GM03348 (cell line): ENCODE measurements around the gene SMOC2.
"Not testable (repeated sequence)": the region's sequence is repeated elsewhere in the genome, so short reads cannot be mapped to it uniquely, and the experiment has no call there.

Experiments
- DNase-seq: peaks from one replicate; pipeline ENCODE4 v3.0.0; 2012; ENCODE audit warnings: low spot score

SMOC2 gene

DNA sequence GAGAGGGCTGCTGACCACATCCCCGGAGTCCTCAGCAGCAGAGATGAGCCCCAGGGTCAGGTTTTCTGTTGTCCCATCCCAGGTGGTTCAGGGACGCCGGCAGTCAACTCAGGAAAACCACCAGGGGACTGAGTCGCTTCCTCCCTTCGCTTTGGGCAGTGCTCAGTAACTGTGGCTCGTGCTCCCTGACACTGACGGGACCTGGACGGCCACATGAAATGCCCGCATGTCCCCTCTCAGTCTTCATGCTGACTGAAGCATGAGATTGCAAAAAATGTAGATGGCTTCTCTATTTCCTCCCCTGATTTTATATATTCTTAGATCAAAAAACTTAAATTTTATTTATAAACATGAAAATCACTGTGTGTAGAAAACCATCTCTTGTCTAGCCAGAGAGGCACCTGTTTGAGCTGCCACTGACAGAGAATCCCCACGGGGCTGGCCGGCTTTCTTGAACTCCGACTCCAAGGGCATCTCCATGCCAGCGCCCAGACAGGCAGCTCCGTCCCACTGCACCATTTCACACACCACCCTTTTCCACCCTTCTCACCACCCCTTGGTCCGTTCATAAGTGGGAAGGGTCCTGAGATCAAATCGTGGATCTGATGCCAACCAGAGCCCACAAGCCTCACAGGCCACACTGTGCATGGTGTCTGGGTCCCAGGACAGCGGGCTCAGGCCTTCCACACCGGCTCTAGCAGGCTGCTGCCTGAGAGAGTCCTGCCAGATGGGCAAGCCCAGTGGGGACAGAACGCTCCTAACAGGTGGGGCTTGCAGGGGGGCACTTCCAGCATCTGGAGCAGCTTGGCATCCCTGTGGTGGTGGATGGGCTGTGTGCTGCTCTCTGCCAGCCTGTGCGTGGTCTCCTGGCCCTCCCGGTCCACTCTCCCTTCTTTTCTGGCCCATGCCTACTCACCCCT is 98.2 kb downstream of the SMOC2 start:
- no peak for DNase-seq

DNA sequence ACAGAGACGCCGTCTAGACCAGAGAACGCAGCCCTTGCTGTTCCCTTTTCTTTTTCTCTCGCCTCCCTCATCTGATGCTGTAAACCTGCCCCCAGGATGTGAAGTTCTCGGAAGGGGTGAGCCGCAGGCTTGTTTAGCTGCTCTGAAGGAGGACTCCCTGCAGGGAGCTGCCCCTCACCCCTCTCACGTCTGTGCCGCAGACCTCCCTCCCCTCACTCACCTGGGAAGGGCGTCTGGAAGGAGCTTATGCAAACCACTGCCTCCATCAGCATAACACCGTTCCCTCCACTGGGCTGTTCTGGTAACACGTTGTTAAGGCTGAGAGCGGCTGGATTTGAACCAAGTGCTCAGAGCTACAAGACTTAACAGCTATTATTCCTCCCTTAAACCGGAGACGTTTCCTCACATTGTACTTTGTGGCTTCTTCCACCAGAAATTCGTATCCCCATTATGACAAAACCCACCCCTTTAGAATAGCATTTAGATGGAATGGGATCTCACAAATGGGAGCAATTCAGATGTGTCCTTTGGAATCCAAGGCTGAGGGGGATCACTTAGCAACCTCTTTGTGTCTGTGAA is 99.8 kb downstream of the SMOC2 start:
- no peak for DNase-seq

DNA sequence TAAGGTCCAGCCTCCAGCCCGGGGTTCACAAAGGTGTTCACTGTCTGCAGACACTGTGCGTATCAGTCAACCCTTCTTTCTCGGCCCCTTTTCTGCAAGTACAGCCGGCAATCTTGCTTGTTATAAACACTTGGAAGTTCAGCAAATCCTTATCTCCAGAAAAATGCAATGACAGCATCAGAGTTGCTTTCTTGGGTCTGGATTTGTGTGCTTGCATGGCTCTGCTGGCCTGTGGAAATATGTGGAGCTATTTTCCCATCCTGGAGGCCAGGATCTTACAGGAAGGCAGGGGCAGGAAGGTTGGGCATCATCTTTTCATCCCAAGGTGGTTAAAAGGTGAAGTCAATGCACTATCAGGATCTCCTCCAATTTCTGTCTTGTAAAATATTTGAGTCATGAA is 100.3 kb downstream of the SMOC2 start:
- no peak for DNase-seq

DNA sequence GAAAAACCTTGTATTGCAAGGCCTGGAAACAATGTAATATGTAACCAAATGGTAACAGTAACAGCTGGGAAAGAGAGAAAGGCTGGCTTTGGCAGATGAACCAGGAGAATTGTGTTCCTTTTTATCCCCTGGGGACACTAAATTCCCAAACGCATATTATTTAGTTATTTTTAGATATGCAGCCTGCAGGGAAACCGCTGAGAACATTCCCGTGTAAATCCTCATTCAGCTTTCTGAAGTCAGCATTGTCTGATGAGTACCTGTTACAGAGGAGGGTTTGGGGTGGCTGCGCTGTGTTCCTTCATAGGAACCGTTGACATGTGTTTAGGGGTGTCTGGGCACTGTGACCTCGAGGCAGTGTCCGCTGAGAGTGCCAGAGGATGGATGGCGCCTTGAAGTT is 101.3 kb downstream of the SMOC2 start:
- DNase-seq, result no peak

DNA sequence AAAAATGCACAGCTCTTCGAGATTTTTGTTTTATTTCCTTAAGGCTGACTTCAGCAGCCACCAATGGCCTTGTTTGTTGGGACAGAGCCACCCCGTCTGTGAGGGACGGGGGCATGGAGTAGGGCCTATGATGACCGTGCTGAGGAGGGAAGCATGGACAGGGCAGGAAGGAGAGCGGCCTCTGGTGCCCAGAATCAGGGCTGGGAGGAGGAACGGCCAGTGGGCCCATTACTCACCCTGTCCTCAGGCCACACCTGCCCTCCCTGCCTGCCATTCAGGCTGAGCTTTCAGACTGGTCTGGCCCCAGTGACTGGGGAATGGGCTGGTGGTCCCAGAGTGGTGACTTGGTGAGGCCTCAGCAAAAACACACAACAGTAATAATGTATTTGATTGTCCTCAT is 104.4 kb downstream of the SMOC2 start:
- no peak for DNase-seq

DNA sequence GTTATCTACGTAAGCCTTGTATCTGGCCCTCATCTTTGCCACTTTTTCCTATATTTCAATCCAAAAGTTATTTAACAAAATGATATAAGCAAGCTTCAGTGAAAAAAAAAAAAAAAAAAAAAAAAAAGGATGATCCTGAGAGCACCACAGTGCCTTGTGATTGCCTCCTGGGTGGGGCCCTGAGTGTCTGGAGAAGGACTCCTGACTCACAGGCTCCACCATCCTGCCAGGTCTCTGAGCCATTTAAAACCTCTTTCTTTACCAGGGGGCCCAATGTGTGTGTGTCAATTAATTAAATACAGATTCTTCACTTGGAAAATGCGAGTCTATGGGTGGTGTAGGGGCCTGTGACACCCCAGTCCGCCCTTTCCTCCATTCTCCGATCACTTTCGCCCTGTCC is 105.2 kb downstream of the SMOC2 start:
- no peak for DNase-seq

DNA sequence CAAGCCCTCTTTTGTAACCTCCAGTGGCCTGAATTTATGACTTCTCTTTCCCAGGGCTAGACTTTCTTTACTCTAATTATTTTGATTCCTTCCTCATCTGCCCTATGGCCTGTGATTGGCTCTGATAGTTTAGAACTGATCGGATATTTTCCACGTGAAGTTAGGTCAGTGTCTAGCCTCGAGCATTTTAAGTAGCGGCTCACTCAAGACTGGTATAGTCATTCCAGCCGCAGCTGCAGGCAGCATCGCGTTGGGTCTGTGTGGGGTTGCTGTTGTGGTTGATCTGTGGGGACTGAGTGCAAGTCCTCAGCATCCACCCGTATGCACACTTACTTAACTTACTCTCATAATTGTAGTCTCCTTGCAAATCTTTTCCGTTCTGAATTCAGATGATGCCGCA is 105.7 kb downstream of the SMOC2 start:
- DNase-seq, result no peak

DNA sequence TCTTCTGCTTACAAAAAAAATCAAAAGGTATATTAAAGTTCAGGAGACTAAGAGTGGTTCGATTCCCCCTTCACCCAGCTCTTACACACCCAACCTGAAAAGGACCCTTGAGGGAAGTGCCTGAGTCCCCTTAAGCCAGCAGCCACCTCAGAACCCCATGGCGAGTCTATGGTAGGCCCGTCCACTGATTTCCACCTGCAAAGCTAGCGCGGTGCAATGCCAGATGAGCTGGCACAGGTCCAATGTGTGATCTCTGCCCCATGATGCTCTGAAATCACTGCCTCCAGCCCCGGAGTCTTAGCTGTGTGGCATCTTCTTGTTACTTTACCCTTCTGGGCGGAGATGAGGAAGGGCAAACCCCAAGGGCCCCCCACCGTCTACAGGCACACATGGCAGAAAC is 109.3 kb downstream of the SMOC2 start:
- DNase-seq, result no peak

DNA sequence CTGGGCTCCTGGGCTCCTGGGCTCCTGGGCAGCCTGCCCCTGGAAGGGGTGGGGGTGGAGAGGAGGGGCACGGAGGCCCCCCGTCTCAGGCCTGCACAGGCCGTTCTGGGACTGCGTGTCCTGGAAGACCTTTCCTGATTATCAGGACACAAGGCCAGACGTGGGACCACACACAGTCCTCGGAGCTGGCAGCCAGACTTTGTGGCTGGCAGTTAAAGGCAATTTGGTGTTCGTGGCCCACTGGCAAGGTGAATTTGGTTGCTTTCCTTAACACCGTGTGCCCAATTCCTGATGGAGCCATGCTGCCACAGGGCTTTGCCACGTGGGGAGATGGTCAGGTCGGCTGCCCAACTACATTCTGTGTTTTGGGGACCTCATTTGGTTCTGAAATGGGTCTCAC is 113.5 kb downstream of the SMOC2 start:
- no peak for DNase-seq

DNA sequence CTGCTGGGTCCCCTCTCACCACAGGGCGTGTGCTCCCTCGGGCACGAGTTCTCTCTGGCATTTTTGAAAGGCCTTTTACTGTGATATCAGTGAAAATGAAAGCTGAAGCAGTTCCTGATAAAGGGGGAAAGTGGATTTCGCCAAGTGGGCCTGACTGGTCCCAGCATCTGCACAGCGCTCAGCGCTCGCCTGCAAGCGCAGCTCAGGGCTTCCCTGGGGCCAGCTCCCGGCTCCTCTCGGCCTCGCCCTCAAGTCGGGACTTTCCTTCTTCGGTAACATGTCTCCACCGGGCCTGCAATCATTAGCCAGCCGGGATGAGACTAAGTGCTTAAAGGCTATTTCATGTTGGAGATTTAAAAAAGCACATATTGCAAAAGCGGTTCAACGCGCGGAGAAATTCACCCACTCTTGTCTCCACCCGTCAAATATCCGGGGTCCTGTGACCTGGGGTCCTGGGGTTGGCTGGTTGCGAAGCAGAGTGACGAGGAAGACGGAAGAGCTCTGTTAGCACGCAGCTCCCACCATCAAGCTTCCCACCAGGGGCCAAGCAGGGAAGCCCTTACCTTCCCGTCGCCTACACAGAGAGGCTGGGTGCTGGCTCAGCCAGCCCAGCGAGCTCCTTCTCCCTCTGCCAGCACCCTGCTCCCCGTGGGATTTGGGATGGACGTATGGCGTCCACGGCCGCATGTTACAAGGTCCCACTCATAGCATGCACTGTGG is 114.1 kb downstream of the SMOC2 start:
- no peak for DNase-seq

DNA sequence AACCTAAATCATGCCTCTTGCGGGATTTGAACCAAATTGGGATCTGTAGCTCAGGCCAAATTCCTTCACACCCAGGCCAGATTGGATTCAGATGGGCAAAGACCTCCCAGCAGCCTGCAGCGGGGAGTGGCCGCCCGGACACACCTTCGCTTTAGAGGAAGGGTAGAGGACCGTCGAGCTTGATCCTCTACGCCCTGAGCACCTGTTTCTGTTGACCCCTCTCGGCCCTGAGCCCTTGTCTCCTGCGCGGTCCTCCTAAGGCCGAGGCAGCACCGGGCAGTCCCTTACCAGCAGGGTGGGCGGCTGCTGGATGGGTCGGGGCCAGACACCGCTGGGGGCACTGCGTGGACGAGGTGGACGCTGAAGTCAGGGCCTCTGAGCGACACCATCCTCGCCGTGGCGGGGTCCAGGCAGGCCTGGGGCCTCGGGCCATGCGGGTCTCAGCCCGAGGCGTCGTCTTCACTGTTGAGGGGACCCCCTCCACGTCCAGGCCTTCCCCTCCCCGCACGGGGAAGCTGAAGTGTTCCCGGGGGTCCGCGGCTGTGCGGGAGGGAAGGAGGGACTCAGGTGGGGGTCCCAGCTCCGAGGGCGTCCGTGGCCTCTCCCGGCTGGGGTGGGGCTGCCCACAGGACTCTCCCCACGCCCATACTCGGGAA is 114.8 kb downstream of the SMOC2 start:
- DNase-seq, result no peak

DNA sequence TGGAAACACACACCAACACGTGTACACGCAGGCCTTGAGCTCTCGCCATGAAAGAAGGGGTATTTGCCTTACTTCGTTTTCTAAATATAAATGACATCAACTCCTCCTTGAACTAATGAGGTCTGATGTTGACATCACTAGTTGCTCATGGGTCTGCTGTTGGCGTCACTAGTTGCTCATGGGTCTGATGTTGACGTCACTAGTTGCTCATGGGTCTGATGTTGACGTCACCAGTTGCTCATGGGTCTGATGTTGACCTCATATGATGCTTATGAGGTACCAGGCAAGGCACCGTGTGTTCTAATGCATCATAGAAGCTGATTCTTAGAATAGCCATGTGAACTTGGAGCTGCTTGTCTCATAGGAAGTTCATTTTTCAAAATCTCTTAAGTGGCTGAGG is 116.5 kb downstream of the SMOC2 start:
- DNase-seq, result no peak

DNA sequence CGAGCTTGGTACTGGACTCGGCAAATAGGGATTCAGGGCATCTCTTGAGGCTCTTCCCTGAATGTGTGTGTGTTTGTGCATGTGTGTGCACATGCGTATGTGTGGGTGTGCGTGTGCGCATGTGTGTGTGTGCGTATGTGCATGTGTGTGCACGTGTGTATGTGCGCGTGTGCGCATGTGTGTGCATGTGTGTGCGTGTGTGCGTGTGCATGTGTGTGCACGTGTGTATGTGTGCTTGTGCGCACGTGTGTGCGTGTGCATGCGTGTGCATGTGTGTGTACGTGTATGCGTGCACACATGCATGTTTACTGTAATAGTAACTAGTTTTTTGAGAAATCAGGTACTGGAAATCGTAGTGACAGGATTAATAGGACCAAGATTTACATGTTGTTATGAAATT is 117.7 kb downstream of the SMOC2 start:
- no peak for DNase-seq

DNA sequence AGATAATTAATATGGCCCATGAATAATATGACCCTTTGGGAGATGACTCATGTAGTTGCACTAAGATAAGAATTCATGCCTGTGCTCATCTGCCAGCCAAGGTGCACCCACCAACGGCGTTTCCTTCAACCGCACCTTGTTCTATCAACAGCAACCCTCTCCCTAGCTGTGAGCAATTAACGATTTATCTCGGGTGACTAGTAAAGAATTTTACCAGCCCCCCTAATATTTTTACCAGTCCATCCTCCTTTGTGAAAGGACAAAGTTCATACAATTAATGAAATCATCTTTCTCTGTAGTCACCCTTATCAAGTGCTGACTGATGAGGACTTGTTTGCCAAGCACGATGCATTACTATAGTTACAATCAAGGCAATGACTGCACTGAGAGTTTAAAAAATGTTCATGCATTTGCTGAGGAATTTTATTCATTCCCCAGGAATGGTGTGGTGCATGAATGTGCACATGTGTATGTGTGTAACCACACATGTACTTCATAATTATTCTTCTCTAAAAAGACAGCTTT is 118.7 kb downstream of the SMOC2 start:
- DNase-seq, result no peak

DNA sequence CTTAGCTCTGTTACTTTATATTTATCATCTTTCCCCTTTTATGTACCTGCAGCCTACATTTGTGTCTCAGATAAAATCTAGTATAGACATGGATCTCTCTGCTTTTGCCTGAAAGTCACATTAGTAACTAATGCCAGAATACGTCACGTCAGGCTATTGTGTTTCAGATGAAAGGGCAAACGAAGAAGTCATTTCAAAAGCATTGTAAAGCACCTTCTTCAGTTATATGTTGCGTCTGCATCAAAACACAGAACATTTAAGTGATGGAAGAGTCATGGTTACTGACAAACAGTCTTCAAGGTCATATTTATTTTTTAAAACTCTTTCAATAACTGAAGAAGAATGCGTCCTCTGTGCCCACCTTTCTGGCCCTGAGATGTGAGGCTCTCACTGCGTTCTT is 119.1 kb downstream of the SMOC2 start:
- DNase-seq, result no peak

DNA sequence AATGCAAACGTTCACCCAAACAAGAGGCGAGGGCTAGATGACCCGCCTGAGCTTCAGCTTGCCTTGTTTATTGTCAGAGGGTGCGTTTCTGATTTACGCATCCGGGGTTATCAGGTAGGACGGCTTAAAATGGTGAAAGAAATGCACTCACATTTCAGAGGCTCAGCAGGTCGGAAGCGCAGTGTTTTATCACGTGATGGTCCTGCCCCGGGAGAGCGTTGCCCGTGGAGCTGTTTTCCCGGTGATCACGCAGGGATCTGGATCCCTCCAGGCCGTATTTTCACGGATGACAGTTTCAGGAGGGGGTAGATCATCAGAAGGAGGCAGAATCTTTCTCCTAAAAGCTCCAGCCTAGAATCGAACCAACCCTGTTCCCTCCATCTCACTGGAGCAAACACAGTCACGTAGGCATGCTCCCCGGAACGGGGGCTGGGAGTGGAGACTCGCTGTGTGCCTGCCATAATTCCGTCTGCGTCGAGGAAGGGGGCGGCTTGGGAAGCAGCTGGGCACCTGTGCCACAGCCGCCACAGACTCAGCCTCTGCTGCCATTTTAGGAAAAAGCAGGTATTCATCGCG is 121.7 kb downstream of the SMOC2 start:
- no peak for DNase-seq

DNA sequence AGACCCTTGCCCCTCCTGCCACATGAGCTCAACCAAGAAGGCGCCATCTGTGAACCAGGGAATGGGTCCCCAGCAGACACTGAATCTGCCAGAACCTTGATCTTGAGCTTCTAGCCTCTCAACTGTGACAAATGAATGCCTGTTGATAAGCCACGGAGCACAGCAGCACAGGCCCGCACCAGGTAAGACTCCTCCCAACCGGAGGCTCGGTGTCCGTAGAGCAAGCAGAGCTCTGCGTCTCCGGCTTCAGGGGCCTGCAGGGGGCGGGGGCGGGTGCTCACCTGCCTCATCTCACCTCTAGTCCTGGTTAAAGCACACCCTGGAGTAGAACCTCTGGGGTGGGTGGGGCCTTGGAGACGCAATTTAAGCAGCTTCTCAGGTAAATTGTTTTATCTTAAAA is 122.7 kb downstream of the SMOC2 start:
- DNase-seq, result no peak

DNA sequence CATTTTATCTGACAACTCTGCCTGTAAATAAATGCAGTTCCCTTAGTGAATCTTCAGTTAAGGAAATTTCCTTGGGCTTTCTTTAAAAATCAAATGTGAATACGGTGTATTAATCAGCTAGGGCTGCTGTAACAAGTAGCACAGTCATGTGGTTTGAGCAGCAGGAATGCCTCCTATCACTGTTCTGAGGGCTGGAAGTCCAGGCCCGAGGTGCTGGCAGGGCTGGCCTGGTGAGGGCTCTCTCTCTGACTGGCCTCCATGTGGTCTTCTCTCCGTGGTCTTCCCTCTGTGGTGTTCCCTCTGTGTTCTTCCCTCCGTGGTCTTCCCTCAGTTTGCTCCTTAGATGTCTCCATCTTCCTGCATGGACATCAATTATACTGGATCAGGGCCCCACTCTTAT is 124.1 kb downstream of the SMOC2 start:
- no peak for DNase-seq

DNA sequence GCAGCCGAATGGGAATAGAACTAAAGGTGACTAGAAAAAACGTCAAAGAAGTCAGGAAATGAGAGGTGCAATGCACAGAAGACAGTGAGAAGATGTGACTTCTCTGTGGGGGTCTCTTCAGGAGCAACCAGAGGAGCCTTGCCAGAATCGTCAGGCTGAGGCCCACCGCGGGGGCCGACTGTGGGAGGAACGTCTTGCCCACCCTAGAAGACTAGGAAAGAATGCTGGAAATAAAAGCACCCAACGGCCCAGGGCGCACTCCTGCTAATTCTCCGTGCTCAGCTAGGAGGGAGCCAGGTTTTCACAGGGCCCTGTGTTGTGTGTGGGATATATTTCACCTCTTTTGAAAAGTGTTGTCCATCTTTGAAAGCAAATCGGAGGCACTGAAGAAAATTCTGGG is 129.2 kb downstream of the SMOC2 start:
- DNase-seq, result no peak

DNA sequence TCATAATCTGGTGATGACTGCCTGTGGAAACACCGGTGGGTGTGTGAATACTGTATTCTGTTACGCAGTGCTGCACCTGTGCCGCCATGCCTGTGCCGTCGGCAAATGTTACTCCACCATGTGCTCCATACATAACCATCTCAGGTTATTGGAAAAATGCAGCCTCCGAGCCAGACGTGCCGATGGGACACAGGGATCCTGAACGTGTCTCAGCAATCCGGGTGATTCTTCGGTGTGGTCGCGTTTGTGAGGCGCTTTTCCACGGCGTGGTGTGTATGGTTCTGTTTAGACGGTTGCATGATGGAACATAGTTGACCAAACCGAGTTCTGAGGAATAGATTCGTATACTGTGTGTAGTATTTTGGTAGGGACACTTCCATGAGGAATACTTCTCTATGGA is 130.3 kb downstream of the SMOC2 start:
- DNase-seq, result no peak

DNA sequence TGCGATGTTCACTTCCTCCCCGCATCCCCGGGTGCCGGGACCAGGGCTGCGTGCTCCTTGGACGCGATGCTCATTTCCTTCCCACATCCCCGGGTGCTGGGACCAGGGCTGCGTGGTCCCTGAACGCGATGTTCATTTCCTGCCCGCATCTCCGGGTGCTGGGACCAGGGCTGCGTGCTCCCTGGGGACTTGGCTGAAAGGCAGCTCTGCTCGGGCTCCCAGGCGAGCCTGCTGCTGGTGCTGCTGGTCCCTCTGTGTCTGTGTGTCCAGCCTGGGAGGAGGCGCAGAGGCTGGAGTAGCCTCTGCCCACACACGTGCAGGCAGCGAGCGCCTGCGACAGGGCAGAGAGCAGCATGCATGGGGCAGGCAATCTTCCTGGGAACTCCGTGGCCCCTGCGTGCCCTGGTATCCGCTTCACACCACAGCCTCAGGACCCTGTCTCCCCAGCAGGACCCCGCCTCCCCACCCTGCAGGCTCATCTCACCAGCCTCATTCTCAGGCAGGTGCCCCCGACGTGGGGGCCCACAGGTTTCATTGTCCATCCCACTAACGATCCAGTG is 132.4 kb downstream of the SMOC2 start:
- not testable (repeated sequence) for DNase-seq
